ENCODE data around the gene DENND10.
"Not testable (repeated sequence)": the region's sequence is repeated elsewhere in the genome, so short reads cannot be mapped to it uniquely, and the experiment has no call there.

Gene DENND10

DNA sequence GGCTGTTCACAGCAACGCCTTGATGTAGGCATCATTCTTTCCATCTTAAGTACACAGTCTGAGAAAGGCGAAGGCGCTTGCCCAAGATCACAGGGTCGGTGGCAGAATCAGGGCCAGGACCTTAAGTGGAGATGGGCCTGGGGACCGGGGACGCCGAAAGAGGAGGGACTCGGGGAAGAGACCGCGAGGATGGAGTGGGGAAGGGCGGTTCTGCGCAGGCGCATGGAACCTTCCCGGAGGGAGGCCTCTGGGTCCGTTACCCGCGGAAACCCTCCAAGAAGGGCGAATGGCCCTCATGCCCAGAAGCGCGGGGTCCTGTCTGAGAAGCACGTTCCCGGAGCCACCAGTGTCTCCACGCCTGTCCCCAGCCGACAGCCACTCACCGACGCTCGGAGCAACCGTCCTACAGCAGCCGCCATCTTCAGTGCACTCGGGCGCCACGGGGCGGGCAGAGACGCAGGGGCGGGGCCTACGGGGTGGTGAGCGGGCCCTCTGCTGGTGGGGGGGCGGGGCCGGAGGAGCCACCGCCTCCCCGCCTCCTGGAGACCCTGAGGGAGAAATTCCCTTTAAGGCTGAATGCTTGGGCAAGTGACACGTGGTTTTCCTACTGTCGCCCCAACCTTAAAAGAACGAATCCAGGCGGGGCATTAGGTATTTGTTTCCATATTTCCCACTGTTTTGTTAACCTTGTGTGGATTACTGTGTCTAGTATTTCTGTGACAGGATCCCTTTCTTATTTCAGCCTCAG lies 74.6 kb downstream of the DENND10 start, which contains the start of gene PRDX3:
PRDX3 (minus strand) TSS at position 441 of the 748 bp plus-strand sequence; CDS start at position 419, 22 bp downstream.
- DNase-seq (ENCODE audit: extremely low read depth, low read depth), result peak; percentile 57
- peak; percentile 8 for TF ChIP-seq CTCF (IDR thresholded peaks at IDR 0.05; ENCODE audit: low read depth, low read length)

DNA sequence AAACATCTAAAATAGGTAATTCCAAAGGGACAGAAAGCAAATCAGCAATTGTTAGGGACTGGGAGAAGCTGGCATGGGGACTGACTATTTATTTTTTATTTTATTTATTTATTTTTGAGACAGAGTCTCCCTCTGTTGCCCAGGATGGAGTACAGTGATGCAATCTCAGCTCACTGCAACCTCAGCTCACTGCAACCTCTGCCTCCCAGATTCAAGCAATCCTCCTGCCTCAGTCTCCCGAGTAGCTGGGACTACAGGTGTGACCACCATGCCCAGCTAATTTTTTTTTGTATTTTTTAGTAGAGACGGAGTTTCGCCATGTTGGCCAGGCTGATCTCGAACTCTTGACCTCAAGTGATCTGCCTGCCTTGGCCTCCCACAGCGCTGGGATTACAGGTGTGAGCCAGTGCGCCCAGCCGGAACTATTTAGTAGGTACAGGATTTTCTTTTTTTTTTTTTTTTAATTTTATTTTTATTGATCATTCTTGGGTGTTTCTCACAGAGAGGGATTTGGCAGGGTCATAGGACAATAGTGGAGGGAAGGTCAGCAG lies 77.0 kb downstream of the DENND10 start:
- not testable (repeated sequence) for DNase-seq (ENCODE audit: extremely low read depth, low read depth)

DNA sequence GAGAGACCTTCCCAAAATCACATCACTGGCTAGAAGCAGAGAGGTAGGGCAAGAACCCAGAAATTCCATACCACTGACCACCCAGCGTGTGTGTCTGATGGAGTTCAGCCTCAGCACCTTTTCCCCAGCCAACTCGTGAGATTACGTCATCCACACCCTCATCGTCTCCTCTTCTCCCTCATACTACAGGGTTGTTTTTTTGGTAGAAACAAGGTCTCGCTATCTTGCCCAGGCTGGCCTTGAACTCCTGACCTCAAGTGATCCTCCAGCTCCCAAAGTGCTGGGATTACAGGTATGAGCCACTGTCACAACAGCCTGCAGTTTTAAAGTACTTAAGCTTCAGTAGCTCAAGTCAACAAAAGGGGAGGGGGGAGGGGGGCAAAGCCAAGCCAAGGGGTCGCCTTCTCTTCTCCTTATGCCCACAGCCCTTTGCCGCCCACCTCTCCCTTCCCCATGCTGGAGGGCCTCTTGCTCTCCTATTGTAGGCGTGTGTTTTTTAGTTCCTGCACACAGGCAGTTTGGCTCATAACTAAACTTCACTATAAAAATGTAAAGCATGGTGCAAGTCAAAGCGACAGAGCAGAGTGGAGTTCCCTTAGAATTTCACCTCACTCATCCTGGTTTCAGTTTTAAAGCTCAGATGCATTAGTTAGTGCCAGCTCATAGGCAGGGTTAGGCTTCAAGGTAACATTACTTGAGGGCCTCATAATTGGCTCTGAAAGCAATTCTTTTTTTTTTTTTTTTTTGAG lies 79.9 kb downstream of the DENND10 start:
- no peak for TF ChIP-seq CTCF (IDR thresholded peaks at IDR 0.05; ENCODE audit: low read depth, low read length)

More for the DNA sequence above, 79.9 kb downstream of the DENND10 start:
- DNase-seq (ENCODE audit: extremely low read depth, low read depth), result no peak

All from AG09319 (cell line).